ENCODE results near the gene ATAD1. TPM values are rescaled to one million over a fixed set of nuclear protein-coding genes. Genes with fewer than 3 reads are reported as not detected.

ATAD1 gene
- total RNA-seq, 1 donor from 2014 or later, result 71.0 TPM

- no peaks in the 10 kb centered on the region for H3K9me3 Mint-ChIP-seq (ENCODE audit: unreplicated experiment)
- Histone ChIP-seq H3K4me2 (ENCODE audit: low read length) (no peak overlapping the region), H3K4me1 (ENCODE audit: insufficient read depth, low read length) (peaks cover 6% of the 10 kb centered on the region), H3K27me3 (ENCODE audit: insufficient read depth, low read length) (no peaks in the 10 kb centered on the region), H3K9ac (ENCODE audit: low read length) (no peak overlapping the region), H2AFZ (ENCODE audit: low read depth, low read length) (no peak overlapping the region), H3K79me2 (ENCODE audit: insufficient read depth, low read length) (no peaks in the 10 kb centered on the region), H3K9me3 (ENCODE audit: insufficient read depth, low read depth, low read length) (no peaks in the 10 kb centered on the region), H3K4me3 (ENCODE audit: insufficient read depth, low read depth, low read length) (no peak overlapping the region), H3K36me3 (ENCODE audit: insufficient read depth, low read length) (no peaks in the 10 kb centered on the region), H4K20me1 (ENCODE audit: insufficient read depth, low read length) (no peaks in the 10 kb centered on the region), H3K27ac (ENCODE audit: low read depth, low read length) (no peak overlapping the region)
- no peak for FAIRE-seq
- no peak overlapping the region for H3K27ac Mint-ChIP-seq (ENCODE audit: unreplicated experiment)
- no peaks in the 10 kb centered on the region for H3K36me3 Mint-ChIP-seq (ENCODE audit: low read depth, unreplicated experiment)
- peaks cover 9% of the 10 kb centered on the region for H3K4me1 Mint-ChIP-seq (ENCODE audit: low read depth, unreplicated experiment)
- H3K4me3 Mint-ChIP-seq (ENCODE audit: unreplicated experiment), result no peak overlapping the region
- DNase-seq (ENCODE audit: low read depth), result no peak
- TF ChIP-seq CTCF (IDR thresholded peaks at IDR 0.05; ENCODE audit: insufficient read depth, low read depth, low read length) (no peak), EZH2 (IDR thresholded peaks at IDR 0.05; ENCODE audit: insufficient read depth, low read length) (no peak)
- no peaks in the 10 kb centered on the region for H3K27me3 Mint-ChIP-seq (ENCODE audit: low read depth, unreplicated experiment)
These were observed 20.6 kb upstream of the ATAD1 start for GRCh38 chr10:87838650-87839049.

- Histone ChIP-seq H4K20me1 (ENCODE audit: insufficient read depth, low read length) (no peaks in the 10 kb centered on the region), H3K9ac (ENCODE audit: low read length) (no peak overlapping the region), H3K4me2 (ENCODE audit: low read length) (no peak overlapping the region), H2AFZ (ENCODE audit: low read depth, low read length) (no peak overlapping the region), H3K79me2 (ENCODE audit: insufficient read depth, low read length) (no peaks in the 10 kb centered on the region), H3K27me3 (ENCODE audit: insufficient read depth, low read length) (no peaks in the 10 kb centered on the region), H3K27ac (ENCODE audit: low read depth, low read length) (no peak overlapping the region), H3K9me3 (ENCODE audit: insufficient read depth, low read depth, low read length) (no peaks in the 10 kb centered on the region), H3K36me3 (ENCODE audit: insufficient read depth, low read length) (no peaks in the 10 kb centered on the region), H3K4me1 (ENCODE audit: insufficient read depth, low read length) (no peaks in the 10 kb centered on the region), H3K4me3 (ENCODE audit: insufficient read depth, low read depth, low read length) (no peak overlapping the region)
- no peak overlapping the region for H3K4me3 Mint-ChIP-seq (ENCODE audit: unreplicated experiment)
- DNase-seq (ENCODE audit: low read depth) (no peak), FAIRE-seq (no peak)
- no peaks in the 10 kb centered on the region for H3K36me3 Mint-ChIP-seq (ENCODE audit: low read depth, unreplicated experiment)
- peaks cover 3% of the 10 kb centered on the region for H3K4me1 Mint-ChIP-seq (ENCODE audit: low read depth, unreplicated experiment)
- no peak for TF ChIP-seq EZH2 (IDR thresholded peaks at IDR 0.05; ENCODE audit: insufficient read depth, low read length)
- TF ChIP-seq CTCF (IDR thresholded peaks at IDR 0.05; ENCODE audit: insufficient read depth, low read depth, low read length), result no peak
- H3K9me3 Mint-ChIP-seq (ENCODE audit: unreplicated experiment), result no peaks in the 10 kb centered on the region
- H3K27ac Mint-ChIP-seq (ENCODE audit: unreplicated experiment), result no peak overlapping the region
- no peaks in the 10 kb centered on the region for H3K27me3 Mint-ChIP-seq (ENCODE audit: low read depth, unreplicated experiment)
These were observed 19.4 kb upstream of the ATAD1 start for GRCh38 chr10:87837445-87837844.

- no peak overlapping the region for H3K27ac Mint-ChIP-seq (ENCODE audit: unreplicated experiment)
- Histone ChIP-seq H3K4me2 (ENCODE audit: low read length) (no peak overlapping the region), H3K27ac (ENCODE audit: low read depth, low read length) (no peak overlapping the region), H3K9ac (ENCODE audit: low read length) (no peak overlapping the region), H3K9me3 (ENCODE audit: insufficient read depth, low read depth, low read length) (no peaks in the 10 kb centered on the region), H4K20me1 (ENCODE audit: insufficient read depth, low read length) (no peaks in the 10 kb centered on the region), H2AFZ (ENCODE audit: low read depth, low read length) (no peak overlapping the region), H3K4me1 (ENCODE audit: insufficient read depth, low read length) (no peaks in the 10 kb centered on the region), H3K27me3 (ENCODE audit: insufficient read depth, low read length) (no peaks in the 10 kb centered on the region), H3K79me2 (ENCODE audit: insufficient read depth, low read length) (no peaks in the 10 kb centered on the region), H3K4me3 (ENCODE audit: insufficient read depth, low read depth, low read length) (no peak overlapping the region), H3K36me3 (ENCODE audit: insufficient read depth, low read length) (no peaks in the 10 kb centered on the region)
- no peak for DNase-seq (ENCODE audit: low read depth)
- no peaks in the 10 kb centered on the region for H3K36me3 Mint-ChIP-seq (ENCODE audit: low read depth, unreplicated experiment)
- no peaks in the 10 kb centered on the region for H3K9me3 Mint-ChIP-seq (ENCODE audit: unreplicated experiment)
- no peak for TF ChIP-seq CTCF (IDR thresholded peaks at IDR 0.05; ENCODE audit: insufficient read depth, low read depth, low read length)
- no peak for TF ChIP-seq EZH2 (IDR thresholded peaks at IDR 0.05; ENCODE audit: insufficient read depth, low read length)
- no peak overlapping the region for H3K4me3 Mint-ChIP-seq (ENCODE audit: unreplicated experiment)
- H3K27me3 Mint-ChIP-seq (ENCODE audit: low read depth, unreplicated experiment), result no peaks in the 10 kb centered on the region
- no peak for FAIRE-seq
- no peaks in the 10 kb centered on the region for H3K4me1 Mint-ChIP-seq (ENCODE audit: low read depth, unreplicated experiment)
These were observed 18.1 kb upstream of the ATAD1 start for GRCh38 chr10:87836098-87836497.

Measured in astrocyte (in vitro differentiated cells and primary cell).